Measurements from ENCODE around the gene DLG2. TPM values are rescaled to one million over a fixed set of nuclear protein-coding genes. Genes with fewer than 3 reads are reported as not detected.

DLG2 gene
- total RNA-seq, 4 donors from 2014 or later, result 7.3 to 14.1 (median 11.1) TPM

DNA sequence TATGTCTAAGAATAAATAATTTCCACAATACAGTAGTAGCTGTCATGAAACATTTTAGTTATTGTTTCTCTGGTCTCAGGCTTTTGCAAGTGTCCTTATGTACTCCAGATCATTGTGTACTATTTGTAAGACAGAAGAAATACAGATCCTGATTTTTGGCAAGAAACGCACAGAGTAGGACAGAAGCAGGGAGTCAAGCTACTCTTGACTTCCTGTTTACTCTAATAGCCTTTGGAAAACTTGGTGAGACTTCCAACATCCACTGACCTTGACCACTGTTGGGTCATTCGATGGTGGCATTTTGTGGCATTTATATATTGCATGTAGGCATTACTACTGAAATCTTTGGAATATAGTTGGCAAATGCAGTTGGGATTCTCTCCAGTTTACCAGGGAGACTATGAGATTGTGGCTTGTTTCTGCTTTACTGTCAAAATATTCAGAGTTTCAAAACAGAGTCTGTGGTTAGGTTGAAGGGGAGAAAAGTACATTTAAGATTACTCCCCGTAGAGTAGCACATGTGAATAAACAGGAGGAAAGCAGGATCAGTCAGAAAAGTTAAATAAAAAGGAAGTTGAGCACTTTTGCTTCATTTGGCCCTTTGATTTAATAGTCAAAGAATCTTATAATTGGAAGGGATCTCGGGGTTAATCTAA lies 1614.8 kb downstream of the DLG2 start:
- intact Hi-C loops (cut with DNase I), result no loop called here

DNA sequence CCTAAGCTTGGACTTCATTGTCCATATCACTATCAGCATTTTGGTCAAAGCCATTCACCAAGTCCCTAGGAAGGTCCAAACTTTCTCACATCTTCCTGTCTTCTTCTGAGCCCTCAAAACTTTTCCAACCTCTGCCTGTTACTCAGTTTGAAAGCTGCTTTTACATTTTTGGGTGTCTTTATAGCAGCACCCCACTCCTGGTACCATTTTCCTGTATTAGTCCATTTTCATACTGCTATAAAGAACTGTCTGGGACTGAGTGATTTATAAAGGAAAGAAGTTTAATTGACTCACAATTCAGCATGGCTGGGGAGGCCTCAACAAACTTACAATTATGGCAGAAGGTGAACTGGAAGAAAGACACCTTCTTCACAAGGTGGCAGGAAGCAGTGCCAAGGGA lies 1624.0 kb downstream of the DLG2 start:
- TF ChIP-seq EP300 (IDR thresholded peaks at IDR 0.05) (no peak), POLR2AphosphoS5 (IDR thresholded peaks at IDR 0.05) (no peak), POLR2A (IDR thresholded peaks at IDR 0.05; ENCODE audit: low read depth) (no peak)
- TF ChIP-seq, protein P1, sequence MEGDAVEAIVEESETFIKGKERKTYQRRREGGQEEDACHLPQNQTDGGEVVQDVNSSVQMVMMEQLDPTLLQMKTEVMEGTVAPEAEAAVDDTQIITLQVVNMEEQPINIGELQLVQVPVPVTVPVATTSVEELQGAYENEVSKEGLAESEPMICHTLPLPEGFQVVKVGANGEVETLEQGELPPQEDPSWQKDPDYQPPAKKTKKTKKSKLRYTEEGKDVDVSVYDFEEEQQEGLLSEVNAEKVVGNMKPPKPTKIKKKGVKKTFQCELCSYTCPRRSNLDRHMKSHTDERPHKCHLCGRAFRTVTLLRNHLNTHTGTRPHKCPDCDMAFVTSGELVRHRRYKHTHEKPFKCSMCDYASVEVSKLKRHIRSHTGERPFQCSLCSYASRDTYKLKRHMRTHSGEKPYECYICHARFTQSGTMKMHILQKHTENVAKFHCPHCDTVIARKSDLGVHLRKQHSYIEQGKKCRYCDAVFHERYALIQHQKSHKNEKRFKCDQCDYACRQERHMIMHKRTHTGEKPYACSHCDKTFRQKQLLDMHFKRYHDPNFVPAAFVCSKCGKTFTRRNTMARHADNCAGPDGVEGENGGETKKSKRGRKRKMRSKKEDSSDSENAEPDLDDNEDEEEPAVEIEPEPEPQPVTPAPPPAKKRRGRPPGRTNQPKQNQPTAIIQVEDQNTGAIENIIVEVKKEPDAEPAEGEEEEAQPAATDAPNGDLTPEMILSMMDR (IDR thresholded peaks at IDR 0.05), result no peak
- Histone ChIP-seq H3K4me3 (no peak overlapping the region), H3K4me1 (no peaks in the 10 kb centered on the region), H3K27ac (replicated peaks in 1 of 4) (no peak overlapping the region), H3K36me3 (no peaks in the 10 kb centered on the region), H3K27me3 (no peaks in the 10 kb centered on the region), H3K9me3 (peaks cover 0 to 37% (median 29%) of the 10 kb centered on the region in 4 donors)
- intact Hi-C loops (cut with DNase I), result no loop called here
- DNase-seq (ENCODE audit: extremely low spot score), result no peak

More for the DNA sequence above, 1614.8 kb downstream of the DLG2 start:
- H3K27me3 ChIP-seq, result no peaks in the 10 kb centered on the region
- no peaks in the 10 kb centered on the region for H3K36me3 ChIP-seq
- no peak for TF ChIP-seq EP300 (IDR thresholded peaks at IDR 0.05)
- TF ChIP-seq, protein P1 (IDR thresholded peaks at IDR 0.05), result no peak
- no peak for TF ChIP-seq POLR2AphosphoS5 (IDR thresholded peaks at IDR 0.05)
- no peak for TF ChIP-seq POLR2A (IDR thresholded peaks at IDR 0.05; ENCODE audit: low read depth)
- 72% methylated on average over 4 of the region's 4 CpGs for WGBS
- H3K9me3 ChIP-seq, result no peaks in the 10 kb centered on the region
- no peak overlapping the region for H3K4me3 ChIP-seq
- H3K4me1 ChIP-seq, result peaks cover 0 to 21% (median 8%) of the 10 kb centered on the region in 4 donors
- H3K27ac ChIP-seq (replicated peaks in 1 of 4), result peak overlapping the region in 2 of 4 donors; percentile 11 to 15
- no peak for DNase-seq (ENCODE audit: extremely low spot score)

DNA sequence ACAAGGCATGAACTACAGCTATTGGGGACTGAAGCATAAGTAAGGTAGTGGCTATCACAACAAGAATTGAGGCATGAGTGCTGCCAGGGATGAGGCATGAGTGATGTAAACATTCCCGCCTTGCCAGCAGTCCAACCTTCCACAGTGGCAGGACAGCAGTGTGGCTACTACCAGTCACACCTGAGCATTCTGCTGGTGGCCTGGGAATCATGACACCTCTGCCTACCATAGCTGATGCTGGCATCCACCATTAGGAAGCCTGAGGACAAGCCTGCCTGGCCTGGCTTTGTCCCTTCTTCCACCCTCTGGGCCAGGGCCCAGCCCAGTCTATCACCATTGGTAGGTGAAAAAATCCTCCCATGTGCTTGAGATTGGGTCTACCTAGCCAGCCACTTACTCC lies 1628.2 kb downstream of the DLG2 start:
- DNase-seq (ENCODE audit: extremely low spot score), result no peak
- Histone ChIP-seq H3K36me3 (no peaks in the 10 kb centered on the region), H3K27me3 (no peaks in the 10 kb centered on the region), H3K4me3 (no peak overlapping the region), H3K4me1 (no peaks in the 10 kb centered on the region), H3K27ac (replicated peaks in 1 of 4) (no peak overlapping the region), H3K9me3 (peaks cover 0 to 36% (median 29%) of the 10 kb centered on the region in 4 donors)
- intact Hi-C loops (cut with DNase I), result no loop called here
- no CpG with 5 or more reads among the region's 1 CpG for WGBS
- TF ChIP-seq POLR2AphosphoS5 (IDR thresholded peaks at IDR 0.05), result no peak
- TF ChIP-seq, protein P1 (IDR thresholded peaks at IDR 0.05), result no peak
- TF ChIP-seq EP300 (IDR thresholded peaks at IDR 0.05), result no peak
- TF ChIP-seq POLR2A (IDR thresholded peaks at IDR 0.05; ENCODE audit: low read depth), result no peak

DNA sequence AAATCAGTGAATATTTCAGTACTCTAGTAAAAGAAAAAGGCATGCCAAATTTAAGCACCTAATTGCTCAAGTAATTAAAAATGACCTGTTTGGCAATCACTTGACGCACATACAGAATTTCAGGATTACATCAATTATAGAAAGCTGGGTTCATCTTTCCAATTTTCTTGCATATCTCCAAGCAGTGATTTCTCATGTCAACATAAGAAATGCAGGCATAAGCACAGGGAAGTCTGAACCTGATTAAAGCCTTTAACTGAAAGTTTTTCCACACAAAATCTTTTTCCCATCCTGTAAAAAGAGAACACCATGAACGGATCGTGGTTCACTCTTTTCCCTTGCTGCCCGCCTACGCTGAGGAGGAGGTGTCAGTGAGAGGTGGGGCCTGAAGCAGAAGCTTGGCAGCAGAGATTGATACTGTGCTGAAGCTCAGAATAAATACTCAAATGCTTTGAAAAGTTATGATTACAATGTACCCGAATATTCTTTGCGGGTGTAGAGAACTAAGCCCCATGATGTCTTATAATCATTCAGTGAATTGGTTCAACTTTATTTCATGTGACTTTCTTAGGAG lies 1636.9 kb downstream of the DLG2 start:
- intact Hi-C loops (cut with DNase I), result no loop called here
- Histone ChIP-seq H3K27ac (replicated peaks in 1 of 4) (peak overlapping the region; percentile 7 to 36 (median 30)), H3K9me3 (no peaks in the 10 kb centered on the region), H3K4me1 (peaks cover 0 to 21% (median 12%) of the 10 kb centered on the region in 4 donors), H3K4me3 (peak overlapping the region in 3 of 4 donors; percentile 16 to 20 (median 16)), H3K27me3 (no peaks in the 10 kb centered on the region), H3K36me3 (no peaks in the 10 kb centered on the region)
- 30% methylated on average over 7 of the region's 7 CpGs for WGBS
- no peak for DNase-seq (ENCODE audit: extremely low spot score)
- TF ChIP-seq, protein P1 (IDR thresholded peaks at IDR 0.05), result no peak
- TF ChIP-seq POLR2A (IDR thresholded peaks at IDR 0.05; ENCODE audit: low read depth) (no peak), POLR2AphosphoS5 (IDR thresholded peaks at IDR 0.05) (no peak), EP300 (IDR thresholded peaks at IDR 0.05) (no peak)
